DOHH2 (cell line): ENCODE measurements around the gene GRIA1.

Experiments used
- EZH2phosphoT487 ChIP-seq: fragments of 200-600 bp; sonication (generic); IDR thresholded peaks from 2 replicates; pipeline ENCODE4 v1.6.1; 2017; ENCODE audit warnings: borderline replicate concordance, mild to moderate bottlenecking, antibody characterized with exemption, low read length, moderate library complexity, mixed read lengths
- TF ChIP-seq, protein P1 (sequence below): fragments of 200-600 bp; sonication (generic); IDR thresholded peaks from one replicate; pipeline ENCODE4 v1.5.1; 2014; ENCODE audit warnings: antibody characterized with exemption, mild to moderate bottlenecking, low read depth, low read length; ENCODE audit not compliant: poor library complexity, severe bottlenecking

DNA sequence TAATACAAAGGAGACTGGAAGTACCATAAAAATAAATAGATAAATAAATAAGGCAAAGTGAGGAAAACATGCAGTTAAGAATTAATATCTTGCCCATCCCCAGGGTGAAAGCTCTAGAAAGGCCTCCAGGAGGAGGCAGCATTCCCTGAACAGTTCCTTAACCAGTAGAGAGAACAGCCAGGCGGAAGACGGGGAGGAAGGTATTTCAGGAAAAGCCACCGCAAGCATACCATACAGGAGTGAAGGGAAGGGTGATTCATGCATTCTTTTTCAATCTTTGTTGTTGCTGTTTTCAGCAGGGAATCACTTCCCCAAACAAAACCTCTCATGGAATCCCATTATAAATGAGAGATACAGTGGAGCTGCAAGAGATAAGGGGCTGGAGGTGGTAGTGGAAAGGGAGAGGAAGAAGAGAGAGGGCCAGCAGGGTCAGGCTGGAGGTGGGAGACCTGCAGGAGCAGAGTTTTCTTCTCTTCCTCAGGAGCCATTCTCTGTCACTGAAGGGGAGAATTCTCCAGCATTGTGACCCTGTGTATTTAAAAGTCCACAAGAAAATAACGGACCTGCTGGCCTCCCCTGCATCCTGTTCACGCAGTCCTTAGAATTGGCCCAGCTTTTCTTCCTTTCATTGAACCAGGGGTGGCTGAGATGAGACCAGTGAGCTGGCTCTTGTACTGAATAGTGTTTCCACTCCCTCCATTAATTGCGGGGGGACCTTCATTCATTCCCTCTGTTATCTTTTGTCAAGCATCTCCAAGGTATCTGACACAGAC lies 292.3 kb downstream of the GRIA1 start:
- TF ChIP-seq, protein P1, sequence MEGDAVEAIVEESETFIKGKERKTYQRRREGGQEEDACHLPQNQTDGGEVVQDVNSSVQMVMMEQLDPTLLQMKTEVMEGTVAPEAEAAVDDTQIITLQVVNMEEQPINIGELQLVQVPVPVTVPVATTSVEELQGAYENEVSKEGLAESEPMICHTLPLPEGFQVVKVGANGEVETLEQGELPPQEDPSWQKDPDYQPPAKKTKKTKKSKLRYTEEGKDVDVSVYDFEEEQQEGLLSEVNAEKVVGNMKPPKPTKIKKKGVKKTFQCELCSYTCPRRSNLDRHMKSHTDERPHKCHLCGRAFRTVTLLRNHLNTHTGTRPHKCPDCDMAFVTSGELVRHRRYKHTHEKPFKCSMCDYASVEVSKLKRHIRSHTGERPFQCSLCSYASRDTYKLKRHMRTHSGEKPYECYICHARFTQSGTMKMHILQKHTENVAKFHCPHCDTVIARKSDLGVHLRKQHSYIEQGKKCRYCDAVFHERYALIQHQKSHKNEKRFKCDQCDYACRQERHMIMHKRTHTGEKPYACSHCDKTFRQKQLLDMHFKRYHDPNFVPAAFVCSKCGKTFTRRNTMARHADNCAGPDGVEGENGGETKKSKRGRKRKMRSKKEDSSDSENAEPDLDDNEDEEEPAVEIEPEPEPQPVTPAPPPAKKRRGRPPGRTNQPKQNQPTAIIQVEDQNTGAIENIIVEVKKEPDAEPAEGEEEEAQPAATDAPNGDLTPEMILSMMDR: no peak
- no peak for TF ChIP-seq EZH2phosphoT487
